Smooth muscle cell (in vitro differentiated cells): ENCODE results near the gene TAB2. TPM values are rescaled to one million over a fixed set of nuclear protein-coding genes. Genes with fewer than 3 reads are reported as not detected.

Experiments used
- DNase-seq: peaks from one replicate; lab custom pipeline; 2025; ENCODE audit not compliant: unreplicated experiment; lab: John Stamatoyannopoulos, UW
- H2AFZ ChIP-seq: fragments of 200-600 bp; sonication (generic); 2 replicates; pipeline ENCODE4 v1.6.0; 2016; ENCODE audit warnings: antibody characterized with exemption, low read depth, mild to moderate bottlenecking
- H3F3A ChIP-seq: fragments of 200-600 bp; sonication (generic); 2 replicates; pipeline ENCODE4 v1.6.0; 2017; ENCODE audit warnings: antibody characterized with exemption, low read depth
- H3K27ac ChIP-seq: fragments of 200-600 bp; sonication (generic); 2 replicates; pipeline ENCODE4 v1.5.1; 2016; ENCODE audit warnings: low read depth, mild to moderate bottlenecking
- H3K27me3 ChIP-seq: fragments of 200-600 bp; sonication (generic); 2 replicates; pipeline ENCODE4 v1.6.1; 2016; ENCODE audit warnings: low read depth, mild to moderate bottlenecking
- H3K36me3 ChIP-seq: fragments of 200-600 bp; sonication (generic); 2 replicates; pipeline ENCODE4 v1.5.1; 2016; ENCODE audit warnings: low read depth
- H3K4me1 ChIP-seq: fragments of 200-600 bp; sonication (generic); 2 replicates; pipeline ENCODE4 v1.5.1; 2016; ENCODE audit warnings: low read depth
- H3K4me2 ChIP-seq: fragments of 200-600 bp; sonication (generic); 2 replicates; pipeline ENCODE4 v1.6.0; 2016; ENCODE audit warnings: mild to moderate bottlenecking
- H3K4me3 ChIP-seq: fragments of 200-600 bp; sonication (generic); 2 replicates; pipeline ENCODE4 v1.5.1; 2016; ENCODE audit warnings: mild to moderate bottlenecking
- H3K79me2 ChIP-seq: fragments of 200-600 bp; sonication (generic); 2 replicates; pipeline ENCODE4 v1.6.0; 2016; ENCODE audit warnings: low read depth, mild to moderate bottlenecking
- H3K9ac ChIP-seq: fragments of 200-600 bp; sonication (generic); 2 replicates; pipeline ENCODE4 v1.6.0; 2016; ENCODE audit warnings: low read depth
- H3K9me3 ChIP-seq: fragments of 200-600 bp; sonication (generic); replicated peaks from 2 replicates; pipeline ENCODE4 v1.5.1; 2016; ENCODE audit warnings: low read depth
- H4K20me1 ChIP-seq: fragments of 200-600 bp; sonication (generic); 2 replicates; pipeline ENCODE4 v1.6.0; 2016; ENCODE audit warnings: low read depth
- WGBS: methylation state at CpG from one replicate; pipeline ENCODE4 v1.1.7; 2016; ENCODE audit warnings: low lambda C conversion rate; 5-methylcytosine and 5-hydroxymethylcytosine counted together
- polyA plus RNA-seq: library from polyadenylated mRNA; unstranded; fragments of >200 nt; fragmentation: Nextera tagmentation; extraction: Ambion mirVana; gene quantifications from 2 replicates; pipeline ENCODE4 v1.2.1, GENCODE V29; 2016
- total RNA-seq: library from RNA; depleted of rRNA; stranded (reverse); fragments of >200 nt; gene quantifications from 2 replicates; pipeline ENCODE4 v1.2.3, GENCODE V29; 2014
- TF ChIP-seq, protein P1 (sequence below): fragments of 200-600 bp; sonication (generic); IDR thresholded peaks from 2 replicates; pipeline ENCODE4 v1.5.1; 2017; ENCODE audit warnings: borderline replicate concordance, mild to moderate bottlenecking, antibody characterized with exemption; ENCODE audit not compliant: insufficient read depth, poor library complexity, severe bottlenecking

Gene TAB2
- total and polyA plus RNA-seq, 2 experiments from 2014 or later: 12.6 to 78.5 TPM

- Histone ChIP-seq H3K9me3 (no peaks in the 10 kb centered on the region), H3K4me2 (peak overlapping the region; percentile 40), H3K9ac (no peak overlapping the region), H3F3A (peaks cover 3% of the 10 kb centered on the region), H3K27me3 (no peaks in the 10 kb centered on the region), H2AFZ (no peak overlapping the region), H4K20me1 (peaks cover 100% of the 10 kb centered on the region), H3K79me2 (peaks cover 100% of the 10 kb centered on the region), H3K4me3 (no peak overlapping the region), H3K27ac (no peak overlapping the region), H3K4me1 (peaks cover 30% of the 10 kb centered on the region), H3K36me3 (no peaks in the 10 kb centered on the region)
- WGBS: 39% methylated on average over 2 of the region's 2 CpGs
- TF ChIP-seq, protein P1, sequence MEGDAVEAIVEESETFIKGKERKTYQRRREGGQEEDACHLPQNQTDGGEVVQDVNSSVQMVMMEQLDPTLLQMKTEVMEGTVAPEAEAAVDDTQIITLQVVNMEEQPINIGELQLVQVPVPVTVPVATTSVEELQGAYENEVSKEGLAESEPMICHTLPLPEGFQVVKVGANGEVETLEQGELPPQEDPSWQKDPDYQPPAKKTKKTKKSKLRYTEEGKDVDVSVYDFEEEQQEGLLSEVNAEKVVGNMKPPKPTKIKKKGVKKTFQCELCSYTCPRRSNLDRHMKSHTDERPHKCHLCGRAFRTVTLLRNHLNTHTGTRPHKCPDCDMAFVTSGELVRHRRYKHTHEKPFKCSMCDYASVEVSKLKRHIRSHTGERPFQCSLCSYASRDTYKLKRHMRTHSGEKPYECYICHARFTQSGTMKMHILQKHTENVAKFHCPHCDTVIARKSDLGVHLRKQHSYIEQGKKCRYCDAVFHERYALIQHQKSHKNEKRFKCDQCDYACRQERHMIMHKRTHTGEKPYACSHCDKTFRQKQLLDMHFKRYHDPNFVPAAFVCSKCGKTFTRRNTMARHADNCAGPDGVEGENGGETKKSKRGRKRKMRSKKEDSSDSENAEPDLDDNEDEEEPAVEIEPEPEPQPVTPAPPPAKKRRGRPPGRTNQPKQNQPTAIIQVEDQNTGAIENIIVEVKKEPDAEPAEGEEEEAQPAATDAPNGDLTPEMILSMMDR: no peak
- DNase-seq: no peak
Measured at GRCh38 chr6:149364557-149364956, 47.0 kb downstream of the TAB2 start.

DNA sequence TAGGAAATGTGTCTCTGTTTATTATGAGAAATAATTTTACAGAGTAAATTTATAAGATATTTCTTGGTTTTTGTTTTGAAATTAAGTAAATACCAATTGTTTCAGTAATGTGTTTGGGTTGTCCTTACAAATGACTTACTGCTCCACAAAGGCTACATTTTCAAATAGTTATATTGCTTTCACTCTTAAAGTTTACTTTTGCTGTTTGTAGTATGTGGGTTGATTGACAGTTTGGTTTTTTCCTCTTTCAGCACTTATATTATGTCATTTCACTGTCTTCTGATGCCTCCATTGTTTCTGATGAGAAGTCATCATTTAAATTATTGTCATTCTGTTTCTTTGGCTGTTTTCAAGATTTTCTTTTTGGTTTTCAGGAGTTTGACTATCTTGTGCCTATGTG, 47.7 kb downstream of the TAB2 start:
- Histone ChIP-seq H3K27ac (peak overlapping the region; percentile 1), H3K9me3 (no peaks in the 10 kb centered on the region), H3K9ac (no peak overlapping the region), H3K79me2 (peaks cover 100% of the 10 kb centered on the region), H3K4me3 (no peak overlapping the region), H3K4me2 (peak overlapping the region; percentile 54), H3K4me1 (peaks cover 30% of the 10 kb centered on the region), H3K27me3 (no peaks in the 10 kb centered on the region), H3F3A (peaks cover 3% of the 10 kb centered on the region), H3K36me3 (peaks cover 5% of the 10 kb centered on the region), H2AFZ (no peak overlapping the region), H4K20me1 (peaks cover 100% of the 10 kb centered on the region)
- no peak for DNase-seq
- TF ChIP-seq, protein P1: no peak

- Histone ChIP-seq H3K4me2 (peak overlapping the region; percentile 54), H3K79me2 (peaks cover 100% of the 10 kb centered on the region)
- 74% methylated on average over 4 of the region's 4 CpGs for WGBS
Measured at GRCh38 chr6:149366267-149366921, 48.9 kb downstream of the TAB2 start.

More at GRCh38 chr6:149366267-149366921, 48.9 kb downstream of the TAB2 start:
- Histone ChIP-seq H3K4me1 (peaks cover 30% of the 10 kb centered on the region), H2AFZ (no peak overlapping the region), H3K4me3 (no peak overlapping the region), H3K27me3 (no peaks in the 10 kb centered on the region), H3K9me3 (no peaks in the 10 kb centered on the region), H3K36me3 (peaks cover 5% of the 10 kb centered on the region), H3F3A (no peaks in the 10 kb centered on the region), H3K27ac (peak overlapping the region; percentile 29), H4K20me1 (peaks cover 100% of the 10 kb centered on the region), H3K9ac (no peak overlapping the region)
- TF ChIP-seq, protein P1: no peak
- DNase-seq: no peak
